ENCODE results near the gene NUSAP1.
A peak's percentile ranks its signal among the peaks of the same experiment; 100 is the strongest.
"Not testable (repeated sequence)": the region's sequence is repeated elsewhere in the genome, so short reads cannot be mapped to it uniquely, and the experiment has no call there.

NUSAP1 gene, protein sequence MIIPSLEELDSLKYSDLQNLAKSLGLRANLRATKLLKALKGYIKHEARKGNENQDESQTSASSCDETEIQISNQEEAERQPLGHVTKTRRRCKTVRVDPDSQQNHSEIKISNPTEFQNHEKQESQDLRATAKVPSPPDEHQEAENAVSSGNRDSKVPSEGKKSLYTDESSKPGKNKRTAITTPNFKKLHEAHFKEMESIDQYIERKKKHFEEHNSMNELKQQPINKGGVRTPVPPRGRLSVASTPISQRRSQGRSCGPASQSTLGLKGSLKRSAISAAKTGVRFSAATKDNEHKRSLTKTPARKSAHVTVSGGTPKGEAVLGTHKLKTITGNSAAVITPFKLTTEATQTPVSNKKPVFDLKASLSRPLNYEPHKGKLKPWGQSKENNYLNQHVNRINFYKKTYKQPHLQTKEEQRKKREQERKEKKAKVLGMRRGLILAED

DNA sequence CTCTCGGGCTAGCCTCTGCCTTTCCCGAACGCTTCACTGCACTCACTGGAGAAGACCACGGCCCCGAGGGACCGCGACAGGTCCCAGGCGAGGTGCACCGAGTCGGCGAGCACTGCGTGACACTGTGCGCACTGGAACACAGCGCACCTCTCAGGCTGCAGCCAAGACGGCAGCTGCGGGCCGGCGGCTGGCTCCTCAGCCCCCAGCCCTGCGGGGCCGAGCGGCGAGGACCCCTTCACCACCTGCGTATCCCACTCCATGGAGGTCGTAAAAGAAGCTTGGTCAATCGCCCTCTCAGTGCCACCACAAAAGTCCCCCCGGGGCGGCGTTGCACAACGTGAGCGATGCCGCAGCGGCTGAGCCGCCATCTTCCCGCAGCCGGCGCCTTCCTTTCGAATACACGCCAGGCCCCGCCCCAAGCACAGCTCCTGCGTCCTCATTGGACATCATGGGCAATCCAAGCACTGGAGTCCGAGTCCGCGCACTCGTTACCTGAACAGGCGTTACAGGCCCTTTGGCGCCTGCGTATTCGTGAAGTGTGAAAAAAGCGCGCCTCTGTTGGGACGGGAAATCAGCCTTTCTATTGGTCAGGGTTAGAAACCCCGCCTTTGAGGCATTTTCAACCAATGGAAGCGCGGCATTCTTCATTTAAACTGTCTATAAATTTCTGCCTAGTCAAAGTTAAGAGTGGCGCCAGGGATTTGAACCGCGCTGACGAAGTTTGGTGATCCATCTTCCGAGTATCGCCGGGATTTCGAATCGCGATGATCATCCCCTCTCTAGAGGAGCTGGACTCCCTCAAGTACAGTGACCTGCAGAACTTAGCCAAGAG, at the start of gene NUSAP1, which contains the start of gene OIP5:
NUSAP1 (plus strand) TSS at position 688 of the 832 bp plus-strand sequence; CDS start at position 765, 77 bp downstream.
OIP5 (minus strand) TSS at position 398 of the 832 bp plus-strand sequence; CDS start at position 368, 30 bp downstream.
- DNase-seq, result peak; percentile 96

GRCh38 chr15:41282980-41283652, 49.6 kb upstream of the NUSAP1 start:
- not testable (repeated sequence) for DNase-seq

DNA sequence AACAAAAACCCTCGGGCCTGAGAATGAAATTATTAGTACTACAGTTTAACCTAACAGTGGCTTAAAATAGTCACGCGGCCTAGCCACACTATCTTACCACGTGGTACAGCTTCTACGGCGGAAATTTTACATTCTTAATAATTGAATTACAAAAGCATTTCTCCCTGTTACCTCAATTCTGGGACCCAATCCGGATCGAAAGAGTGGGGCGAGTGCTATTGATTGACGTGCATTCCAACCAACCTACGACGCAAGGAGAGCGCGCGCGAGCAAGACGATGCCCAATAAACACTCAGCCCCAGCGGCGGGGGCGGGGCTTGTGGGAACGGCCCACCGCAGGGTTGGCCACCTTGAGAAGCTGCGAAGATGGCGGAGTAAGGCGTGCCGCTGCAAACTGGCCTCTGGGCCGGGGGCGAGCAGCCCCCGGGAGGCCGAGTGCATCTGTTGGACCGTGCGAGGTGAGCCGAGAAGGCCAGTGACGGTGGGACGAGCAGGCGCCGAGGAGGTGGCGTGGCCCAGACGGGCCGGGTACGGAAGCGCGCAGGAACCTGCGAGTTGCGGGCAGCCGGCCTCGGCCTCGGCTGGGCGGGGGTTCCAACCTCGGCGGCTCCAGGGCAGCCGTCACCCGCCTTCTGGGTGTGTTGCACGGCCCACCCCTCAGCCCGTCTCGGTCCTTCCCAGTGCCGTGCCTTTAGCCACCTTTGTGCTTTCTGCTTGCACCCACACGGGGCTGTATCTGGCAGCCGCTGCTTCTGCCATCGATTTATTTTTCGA, 48.8 kb upstream of the NUSAP1 start:
- peak; percentile 89 for DNase-seq

DNA sequence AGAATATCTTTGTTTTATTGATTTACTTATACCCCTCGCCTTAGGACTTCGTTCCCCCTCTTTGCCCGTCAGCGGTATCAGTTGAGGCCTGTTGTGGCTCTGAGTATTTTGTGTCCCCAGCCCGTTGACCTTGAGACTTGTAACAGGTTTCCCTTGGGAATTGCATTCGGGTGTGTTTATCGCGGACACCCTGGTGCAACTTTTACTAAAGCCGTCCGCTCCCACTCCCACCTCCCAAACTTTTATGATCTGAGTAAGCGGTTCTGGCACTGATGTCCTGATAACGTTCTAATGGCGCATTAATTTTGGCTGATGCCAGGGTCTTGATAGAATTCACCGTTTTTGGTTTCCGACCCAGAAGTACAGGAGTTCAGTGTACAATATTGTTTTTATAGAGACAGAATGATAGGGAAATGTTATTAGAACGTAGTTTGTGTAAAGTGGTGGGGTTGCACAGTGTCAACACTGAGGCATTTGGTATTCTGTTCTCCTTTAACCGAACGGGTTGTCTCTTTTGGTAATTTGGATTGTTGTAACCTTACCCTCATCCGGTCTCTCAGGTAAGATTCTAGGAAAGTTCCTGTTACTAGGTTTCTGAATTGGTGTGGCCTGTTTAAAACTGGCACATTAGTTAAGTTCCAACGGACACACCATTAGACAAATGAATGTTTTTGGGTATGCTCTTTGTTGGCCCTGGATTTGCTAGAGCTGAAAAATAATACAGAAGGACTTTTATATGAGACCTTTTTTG, 48.1 kb upstream of the NUSAP1 start:
- DNase-seq, result peak; percentile 4

GRCh38 chr15:41285285-41285684, 47.4 kb upstream of the NUSAP1 start:
- no peak for DNase-seq

DNA sequence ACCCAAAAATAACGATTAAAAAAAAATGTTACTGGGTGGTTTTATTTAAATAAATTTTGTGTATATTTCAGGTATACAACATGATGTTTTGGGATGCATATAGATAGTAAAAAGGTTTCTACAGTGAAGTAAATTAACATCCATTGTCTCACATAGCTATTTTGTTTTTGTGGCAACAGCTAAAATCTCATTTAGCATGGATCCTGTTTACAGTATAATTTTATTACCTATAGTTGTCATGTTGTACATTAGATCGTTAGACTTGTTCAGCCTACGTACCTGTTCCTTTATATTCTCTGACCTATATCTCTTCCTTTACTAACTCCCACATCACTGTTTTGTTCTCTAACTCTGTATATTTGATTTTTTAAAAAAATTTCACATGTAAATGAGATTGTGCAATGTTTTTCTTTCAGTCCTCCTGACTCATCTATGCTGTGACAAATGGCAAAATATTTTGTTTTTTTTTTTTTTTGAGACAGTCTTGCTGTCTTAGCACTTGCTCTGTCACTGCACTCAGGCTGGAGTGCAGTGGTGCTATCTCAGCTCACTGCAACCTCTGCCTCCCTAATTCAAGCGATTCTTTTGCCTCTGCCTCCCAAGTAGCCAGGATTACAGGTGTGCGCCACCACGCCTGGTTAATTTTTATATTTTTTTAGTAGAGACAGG, 45.9 kb upstream of the NUSAP1 start:
- no peak for DNase-seq

- DNase-seq, result no peak
These were observed 44.2 kb upstream of the NUSAP1 start for GRCh38 chr15:41288464-41288863.

- no peak for DNase-seq
These were observed 42.7 kb upstream of the NUSAP1 start for GRCh38 chr15:41289953-41290352.

DNA sequence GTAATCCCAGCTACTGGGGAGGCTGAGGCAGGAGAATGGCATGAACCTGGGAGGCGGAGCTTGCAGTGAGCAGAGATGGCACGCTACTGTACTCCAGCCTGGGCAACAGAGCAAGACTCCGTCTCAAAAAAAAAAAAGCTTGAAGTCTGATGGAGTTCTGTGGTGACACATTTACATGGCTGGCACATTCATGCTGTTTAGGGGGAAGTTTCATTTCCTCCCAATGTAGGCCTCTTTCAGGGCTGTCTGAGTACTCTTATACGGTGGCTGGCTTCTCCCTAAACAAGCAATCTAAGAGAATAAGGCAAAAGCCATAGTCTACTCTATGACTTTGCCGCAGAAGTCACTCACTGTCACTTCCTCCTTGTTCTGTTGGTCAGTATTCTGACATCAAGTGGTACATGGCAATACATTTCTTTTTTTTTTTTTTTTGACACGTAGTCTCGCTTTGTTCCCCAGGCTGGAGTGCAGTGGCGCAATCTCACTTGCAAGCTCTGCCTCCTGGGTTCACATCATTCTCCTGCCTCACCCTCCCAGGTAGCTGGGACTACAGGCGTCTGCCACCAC, 41.5 kb upstream of the NUSAP1 start:
- no peak for DNase-seq

GRCh38 chr15:41292521-41292920, 40.2 kb upstream of the NUSAP1 start:
- DNase-seq, result no peak

- DNase-seq, result not testable (repeated sequence)
These were observed 31.5 kb upstream of the NUSAP1 start for GRCh38 chr15:41301139-41301538.

GRCh38 chr15:41301587-41301986, 31.1 kb upstream of the NUSAP1 start:
- no peak for DNase-seq

DNA sequence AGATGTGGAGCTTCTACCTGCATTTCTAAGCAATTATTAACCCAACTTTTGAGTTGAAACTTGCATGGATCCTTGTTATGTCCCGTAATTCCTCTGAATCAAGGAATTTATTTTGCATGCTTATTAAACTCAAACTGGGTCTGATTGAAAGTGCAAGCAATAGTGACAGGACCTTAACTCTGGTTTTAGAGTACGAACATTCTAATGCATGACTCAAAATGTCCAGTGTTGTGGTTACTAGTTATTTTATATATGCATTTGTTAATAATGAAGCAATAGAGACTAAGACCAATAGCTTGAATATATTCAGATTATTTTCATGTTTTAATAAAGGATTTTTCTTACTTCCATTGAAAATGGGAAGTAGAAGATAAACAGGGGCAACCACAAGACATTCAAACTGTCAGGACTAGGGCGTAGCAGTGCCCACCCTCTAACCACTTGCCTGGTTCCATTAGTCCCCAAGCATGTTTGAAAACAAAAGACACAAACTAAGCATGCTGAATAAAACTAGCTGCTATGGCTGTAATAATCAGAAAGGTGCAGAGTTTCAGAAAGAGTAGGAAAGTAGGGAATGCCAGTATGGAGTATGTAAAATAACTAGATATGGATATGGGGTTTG, 28.4 kb upstream of the NUSAP1 start:
- DNase-seq, result no peak

DNA sequence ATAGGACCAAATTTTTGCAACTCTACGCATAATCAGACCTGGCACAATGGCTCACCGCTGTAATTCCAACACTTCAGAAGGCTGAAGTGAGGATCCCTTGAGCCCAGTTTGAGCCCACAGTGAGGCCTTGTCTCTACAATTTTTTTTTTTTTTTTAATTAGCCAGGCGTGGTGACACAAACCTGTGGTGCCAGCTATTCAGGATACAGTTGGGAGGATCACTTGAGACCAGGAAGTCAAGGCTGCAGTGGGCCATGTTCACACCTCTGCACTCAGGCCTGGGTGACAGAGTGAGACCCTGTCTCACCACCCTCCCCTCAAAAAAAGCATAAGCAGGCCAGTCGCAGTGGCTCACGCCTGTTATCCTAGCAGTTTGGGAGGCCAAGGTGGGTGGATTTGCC, 25.0 kb upstream of the NUSAP1 start:
- DNase-seq, result no peak

DNA sequence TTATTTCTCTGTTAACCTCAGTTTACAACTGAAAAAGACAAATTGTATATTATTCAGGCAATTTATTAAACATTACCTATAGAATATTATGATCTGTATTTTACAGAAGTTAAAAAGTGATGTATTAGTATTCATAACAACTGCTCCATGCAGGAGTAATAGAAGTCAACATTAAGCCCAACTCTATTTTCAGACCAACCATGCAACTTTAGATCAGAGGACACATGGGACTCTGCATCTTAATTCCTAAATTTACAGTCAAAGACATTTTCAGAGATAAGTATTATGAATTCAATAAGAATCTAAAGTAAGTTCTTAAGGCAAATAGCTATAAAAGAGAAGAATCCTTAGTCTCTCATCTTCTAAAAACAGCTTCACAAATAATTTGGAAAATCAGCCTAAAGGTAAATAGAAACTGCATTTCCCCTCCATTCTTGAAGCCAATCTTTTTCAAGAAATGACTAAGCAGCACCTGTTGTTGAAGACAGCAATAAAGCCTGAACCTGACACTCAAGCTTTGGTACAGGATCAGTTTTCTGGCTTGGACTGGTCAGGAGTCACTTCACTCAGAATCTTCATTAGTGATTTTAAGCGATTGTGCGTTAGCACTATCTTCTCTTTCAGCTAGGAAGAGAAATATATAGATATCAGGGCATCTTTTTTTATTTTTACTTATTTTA, 23.3 kb upstream of the NUSAP1 start:
- no peak for DNase-seq

DNA sequence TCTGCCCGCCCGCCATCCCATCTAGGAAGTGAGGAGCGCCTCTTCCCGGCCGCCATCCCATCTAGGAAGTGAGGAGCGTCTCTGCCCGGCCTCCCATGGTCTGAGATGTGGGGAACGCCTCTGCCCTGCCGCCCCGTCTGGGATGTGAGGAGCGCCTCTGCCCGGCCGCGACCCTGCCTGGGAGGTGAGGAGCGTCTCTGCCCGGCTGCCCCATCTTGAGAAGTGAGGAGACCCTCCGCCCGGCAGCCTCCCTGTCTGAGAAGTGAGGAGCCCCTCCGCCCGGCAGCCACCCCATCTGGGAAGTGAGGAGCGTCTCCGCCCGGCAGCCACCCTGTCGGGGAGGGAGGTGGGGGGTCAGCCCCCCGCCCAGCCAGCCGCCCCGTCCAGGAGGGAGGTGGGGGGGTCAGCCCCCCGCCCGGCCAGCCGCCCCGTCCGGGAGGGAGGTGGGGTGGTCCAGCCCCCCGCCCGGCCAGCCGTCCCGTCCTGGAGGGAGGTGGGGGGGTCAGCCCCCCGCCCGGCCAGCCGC, 11.8 kb upstream of the NUSAP1 start:
- DNase-seq, result not testable (repeated sequence)

DNA sequence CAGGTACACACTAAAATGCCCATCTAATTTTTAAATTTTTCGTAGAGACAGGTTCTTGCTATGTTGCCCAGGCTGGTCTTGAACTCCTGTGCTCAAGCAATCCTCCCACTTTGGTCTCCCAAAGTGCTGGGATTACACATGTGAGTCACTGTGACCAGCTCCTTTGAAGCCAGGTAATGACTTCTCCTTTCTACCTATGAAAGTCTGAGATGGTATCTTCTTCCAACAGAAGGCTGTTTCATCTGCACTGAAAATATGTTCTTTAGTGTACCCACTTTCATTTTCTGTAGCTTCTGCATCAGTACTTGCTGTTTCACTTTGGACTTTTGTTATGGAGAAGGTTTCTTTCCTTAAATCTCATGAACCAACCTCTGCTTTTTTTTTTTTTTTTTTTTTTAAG, 9.1 kb upstream of the NUSAP1 start:
- no peak for DNase-seq

DNA sequence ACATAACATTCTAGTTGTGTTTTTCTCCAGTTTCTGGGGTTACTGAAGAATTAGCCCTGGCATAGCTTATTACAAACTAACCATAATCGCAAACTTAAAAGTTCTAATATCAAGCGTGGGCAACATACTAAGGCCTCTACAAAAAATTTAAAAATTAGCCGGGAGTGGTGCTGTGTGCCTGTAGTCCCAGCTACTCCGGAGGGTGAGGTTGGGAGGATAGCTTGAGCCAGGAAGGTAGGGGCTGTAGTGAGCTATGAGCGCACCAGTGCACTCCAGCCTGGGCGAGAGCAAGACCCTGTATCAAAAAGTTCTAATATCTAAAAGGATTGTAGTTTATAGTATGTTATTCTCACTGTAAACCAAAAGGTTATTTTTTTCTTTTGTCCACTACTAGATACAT, 1.4 kb upstream of the NUSAP1 start:
- DNase-seq, result no peak

DNA sequence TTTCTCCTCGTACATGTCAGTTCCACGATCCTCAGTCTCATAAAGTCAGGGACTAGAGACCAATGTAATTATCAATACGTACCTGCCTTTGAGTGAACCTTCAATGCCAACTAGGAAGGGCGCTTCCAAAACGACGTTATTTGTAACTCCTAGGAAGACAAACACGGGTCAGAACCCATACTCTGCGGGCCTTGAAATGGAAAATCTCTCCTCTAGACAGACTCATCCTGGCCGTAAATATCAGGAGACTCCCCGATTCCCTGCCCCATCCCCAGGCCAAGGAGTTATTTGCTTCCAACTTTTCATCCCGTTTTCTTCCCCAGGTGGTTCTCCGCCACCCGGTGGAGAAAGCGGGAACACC, 868 bp upstream of the NUSAP1 start:
- peak; percentile 14 for DNase-seq

Data from NCI-H510A treated with DMSO at 0.1 percent for 48 hours (cell line).